HG02571 (cell line): ENCODE data around the gene CGB1.
"Not testable (repeated sequence)": the region's sequence is repeated elsewhere in the genome, so short reads cannot be mapped to it uniquely, and the experiment has no call there.

Source experiments
- ATAC-seq: cut with Tn5 transposase; IDR thresholded peaks from one replicate; pipeline ENCODE4 v1.9.1; 2021; ENCODE audit warnings: mild to moderate bottlenecking, moderate library complexity; ENCODE audit not compliant: unreplicated experiment

The CGB1 gene

GRCh38 chr19:49058562-49058961, 21.9 kb upstream of the CGB1 start:
- no peak for ATAC-seq

GRCh38 chr19:49057636-49058234, 21.0 kb upstream of the CGB1 start, which contains the start of gene CGB7:
Gene CGB7, minus strand, starts transcription at chr19:49057749. Its CDS starts 2,374 bp downstream, at chr19:49055375.
- ATAC-seq: no peak

GRCh38 chr19:49056902-49057596, 20.4 kb upstream of the CGB1 start:
- not testable (repeated sequence) for ATAC-seq

- no peak for ATAC-seq
Observed at GRCh38 chr19:49056101-49056901, 19.6 kb upstream of the CGB1 start.

GRCh38 chr19:49050376-49051033, 13.8 kb upstream of the CGB1 start:
- ATAC-seq: not testable (repeated sequence)

- ATAC-seq: not testable (repeated sequence)
Observed at GRCh38 chr19:49049834-49050233, 13.1 kb upstream of the CGB1 start.

GRCh38 chr19:49049011-49049410, 12.3 kb upstream of the CGB1 start, which contains the start of gene CGB8:
Gene CGB8, minus strand, starts transcription at chr19:49049111. Its CDS starts 372 bp downstream, at chr19:49048739.
- not testable (repeated sequence) for ATAC-seq

GRCh38 chr19:49043548-49043947, 6.9 kb upstream of the CGB1 start, which contains the start of gene CGB5:
Gene CGB5, plus strand, starts transcription at chr19:49043848. Its CDS starts 362 bp downstream, at chr19:49044210.
- not testable (repeated sequence) for ATAC-seq

- ATAC-seq: not testable (repeated sequence)
Observed at GRCh38 chr19:49042666-49043065, 6.0 kb upstream of the CGB1 start.

GRCh38 chr19:49042177-49042576, 5.5 kb upstream of the CGB1 start:
- ATAC-seq: no peak

GRCh38 chr19:49039736-49040135, 3.0 kb upstream of the CGB1 start:
- ATAC-seq: not testable (repeated sequence)

GRCh38 chr19:49038557-49039276, 2.0 kb upstream of the CGB1 start:
- not testable (repeated sequence) for ATAC-seq

GRCh38 chr19:49038111-49038510, 1.4 kb upstream of the CGB1 start:
- ATAC-seq: not testable (repeated sequence)

- ATAC-seq: not testable (repeated sequence)
Observed at GRCh38 chr19:49031642-49032301, 4.9 kb downstream of the CGB1 start, which contains the start of gene CGB2. Gene CGB2, plus strand, starts transcription at chr19:49031890. Its CDS starts 206 bp downstream, at chr19:49032096.

- not testable (repeated sequence) for ATAC-seq
Observed at GRCh38 chr19:49030323-49030722, 6.4 kb downstream of the CGB1 start.

GRCh38 chr19:49029749-49030148, 6.9 kb downstream of the CGB1 start:
- not testable (repeated sequence) for ATAC-seq

GRCh38 chr19:49028686-49029085, 8.0 kb downstream of the CGB1 start:
- ATAC-seq: not testable (repeated sequence)

GRCh38 chr19:49025599-49025998, 11.1 kb downstream of the CGB1 start:
- not testable (repeated sequence) for ATAC-seq

GRCh38 chr19:49025088-49025487, 11.6 kb downstream of the CGB1 start:
- ATAC-seq: not testable (repeated sequence)
